Kidney (tissue), 14 donors: ENCODE results near the gene DUSP8. TPM values are rescaled to one million over a fixed set of nuclear protein-coding genes. Genes with fewer than 3 reads are reported as not detected.

Experiments
- DNase-seq, 5 donors: peaks; one replicate each; pipeline ENCODE4 v3.0.0-alpha.2; 2013 to 2020
- FAIRE-seq: peaks from 2 replicates; lab custom pipeline; 2012; peaks lifted over from hg19 to GRCh38; lab: Jason Lieb, UNC
- H3K27ac ChIP-seq, 2 donors: one replicate each; pipeline ENCODE4 v1.7.0; 2013; ENCODE audit warnings: low read depth in 2 of 2, low read length in 2 of 2, inconsistent platforms in 1 of 2
- H3K27me3 ChIP-seq: one replicate; pipeline ENCODE4 v1.7.1; 2013; ENCODE audit warnings: low read length, inconsistent platforms; ENCODE audit not compliant: control insufficient read depth, insufficient read depth
- H3K36me3 ChIP-seq, 3 donors: one replicate each; pipeline versions ENCODE4 v1.7.0 to v1.7.1; 2013; ENCODE audit warnings: low read length in 3 of 3, control low read depth in 1 of 3, inconsistent platforms in 1 of 3; ENCODE audit not compliant: insufficient read depth in 3 of 3, control insufficient read depth in 2 of 3
- H3K4me1 ChIP-seq, 3 donors: one replicate each; pipeline versions ENCODE4 v1.7.0 to v1.7.1; 2013; ENCODE audit warnings: low read length in 3 of 3, inconsistent platforms in 1 of 3, low read depth in 1 of 3; ENCODE audit not compliant: control insufficient read depth in 2 of 3, insufficient read depth in 2 of 3
- H3K4me3 ChIP-seq, 3 donors: one replicate each; pipeline versions ENCODE4 v1.7.0 to v1.8.1; 2013; ENCODE audit warnings: low read length in 3 of 3, control low read depth in 1 of 3, inconsistent platforms in 1 of 3
- H3K9ac ChIP-seq, 3 donors: one replicate each; pipeline versions ENCODE4 v1.7.0 to v1.7.1; 2013; ENCODE audit warnings: low read length in 3 of 3, control low read depth in 1 of 3, inconsistent platforms in 1 of 3
- H3K9me3 ChIP-seq, 3 donors: one replicate each; pipeline versions ENCODE4 v1.7.0 to v1.7.1; 2013; ENCODE audit warnings: low read length in 3 of 3, control low read depth in 1 of 3, inconsistent platforms in 1 of 3; ENCODE audit not compliant: control insufficient read depth in 2 of 3, insufficient read depth in 1 of 3
- intact Hi-C: fragments of 100-400 bp; cut with DNase I; formaldehyde crosslinking; loops from one replicate; pipeline ENCODE4 v1.11.1; 2022
- polyA plus RNA-seq: library from polyadenylated mRNA; stranded (reverse); fragments of 350-450 nt; fragmentation: Illumina TruSeq; extraction: RNeasy Lipid Tissue Mini Kit (QIAGEN cat#74804); gene quantifications from one replicate; pipeline ENCODE4 v1.2.3, GENCODE V29; 2014; ENCODE audit warnings: low read depth, low replicate concordance; ENCODE audit not compliant: insufficient read depth
- total RNA-seq: library from RNA; stranded (reverse); fragmentation: NEBNext Ultra II Directional; extraction: Animal tissue kit (Norgen Biotek cat#: 25700); gene quantifications from one replicate; pipeline ENCODE4 v1.2.1, GENCODE V29; 2021
- TF ChIP-seq, protein P1 (sequence below): IDR thresholded peaks from 3 replicates; pipeline ENCODE4 v1.5.1; 2012; ENCODE audit warnings: mild to moderate bottlenecking, moderate library complexity, borderline replicate concordance; ENCODE audit not compliant: insufficient read depth; ENCODE audit errors: extremely low read depth
- donor health status: control.
- donor health status: control.
- donor health status: control.
- donor health status: control.
- donor health status: control.
- donor health status: DM: yes; HTN: yes; CAD: no.
- donor health status: Normal renal cell carcinoma (clear cell type).

DUSP8 gene
- total and polyA plus RNA-seq, 2 donors from 2014 or later, result 1.9 to 9.1 TPM

DNA sequence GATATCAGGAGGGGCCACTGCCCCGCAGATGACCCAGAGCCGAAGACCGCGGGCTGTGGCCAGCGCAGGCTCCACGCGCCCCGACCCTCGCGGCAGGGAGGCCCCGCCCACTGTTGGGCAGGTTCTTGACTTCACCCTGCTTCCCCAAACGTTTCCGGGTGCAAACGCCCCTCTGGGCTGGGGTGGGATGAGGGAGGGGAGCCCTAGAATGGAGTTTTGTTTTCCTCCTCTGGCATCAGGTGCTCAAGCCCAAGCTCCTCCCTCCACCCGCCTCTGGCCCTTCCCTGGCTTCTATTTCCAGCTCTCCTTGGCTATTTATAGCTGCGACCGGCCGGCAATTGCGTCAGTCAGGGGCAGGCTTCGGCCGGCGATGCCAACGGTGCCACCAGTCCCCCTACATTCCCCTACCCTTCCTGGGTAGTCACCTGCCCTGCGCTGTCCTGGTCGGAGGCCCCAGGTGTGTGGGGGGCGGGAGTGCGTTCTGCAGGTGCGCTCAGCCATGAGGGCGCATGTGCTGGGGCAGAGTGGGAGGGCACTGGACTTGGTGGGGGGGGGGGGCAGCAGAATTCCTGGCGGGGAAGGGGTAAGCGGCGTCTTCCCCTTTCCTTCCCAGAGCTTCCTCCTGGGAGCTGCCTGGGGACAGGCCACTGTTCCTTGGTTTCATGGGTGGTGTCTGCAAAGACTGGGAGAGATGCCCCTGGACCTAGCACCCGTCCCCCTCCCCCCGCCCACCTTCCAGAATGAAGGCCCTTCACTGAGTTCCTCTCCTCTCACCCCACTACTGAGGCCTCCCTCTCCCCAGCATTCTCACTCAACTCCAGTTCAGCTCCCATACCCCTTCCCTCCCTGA lies 23.6 kb downstream of the DUSP8 start:
- Histone ChIP-seq H3K9ac (peak overlapping the region in 1 of 3 donors; percentile 58), H3K27ac (peak overlapping the region; percentile 83 to 93), H3K27me3 (peaks cover 14% of the 10 kb centered on the region), H3K9me3 (no peaks in the 10 kb centered on the region), H3K4me1 (peaks cover 0 to 7% (median 0%) of the 10 kb centered on the region in 3 donors), H3K36me3 (no peaks in the 10 kb centered on the region), H3K4me3 (peak overlapping the region in 1 of 3 donors; percentile 12)
- peak; percentile 86 to 94 (median 90) for DNase-seq
- intact Hi-C loops, result no loop called here
- TF ChIP-seq, protein P1, sequence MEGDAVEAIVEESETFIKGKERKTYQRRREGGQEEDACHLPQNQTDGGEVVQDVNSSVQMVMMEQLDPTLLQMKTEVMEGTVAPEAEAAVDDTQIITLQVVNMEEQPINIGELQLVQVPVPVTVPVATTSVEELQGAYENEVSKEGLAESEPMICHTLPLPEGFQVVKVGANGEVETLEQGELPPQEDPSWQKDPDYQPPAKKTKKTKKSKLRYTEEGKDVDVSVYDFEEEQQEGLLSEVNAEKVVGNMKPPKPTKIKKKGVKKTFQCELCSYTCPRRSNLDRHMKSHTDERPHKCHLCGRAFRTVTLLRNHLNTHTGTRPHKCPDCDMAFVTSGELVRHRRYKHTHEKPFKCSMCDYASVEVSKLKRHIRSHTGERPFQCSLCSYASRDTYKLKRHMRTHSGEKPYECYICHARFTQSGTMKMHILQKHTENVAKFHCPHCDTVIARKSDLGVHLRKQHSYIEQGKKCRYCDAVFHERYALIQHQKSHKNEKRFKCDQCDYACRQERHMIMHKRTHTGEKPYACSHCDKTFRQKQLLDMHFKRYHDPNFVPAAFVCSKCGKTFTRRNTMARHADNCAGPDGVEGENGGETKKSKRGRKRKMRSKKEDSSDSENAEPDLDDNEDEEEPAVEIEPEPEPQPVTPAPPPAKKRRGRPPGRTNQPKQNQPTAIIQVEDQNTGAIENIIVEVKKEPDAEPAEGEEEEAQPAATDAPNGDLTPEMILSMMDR, result no peak
- peak; percentile 17 for FAIRE-seq

DNA sequence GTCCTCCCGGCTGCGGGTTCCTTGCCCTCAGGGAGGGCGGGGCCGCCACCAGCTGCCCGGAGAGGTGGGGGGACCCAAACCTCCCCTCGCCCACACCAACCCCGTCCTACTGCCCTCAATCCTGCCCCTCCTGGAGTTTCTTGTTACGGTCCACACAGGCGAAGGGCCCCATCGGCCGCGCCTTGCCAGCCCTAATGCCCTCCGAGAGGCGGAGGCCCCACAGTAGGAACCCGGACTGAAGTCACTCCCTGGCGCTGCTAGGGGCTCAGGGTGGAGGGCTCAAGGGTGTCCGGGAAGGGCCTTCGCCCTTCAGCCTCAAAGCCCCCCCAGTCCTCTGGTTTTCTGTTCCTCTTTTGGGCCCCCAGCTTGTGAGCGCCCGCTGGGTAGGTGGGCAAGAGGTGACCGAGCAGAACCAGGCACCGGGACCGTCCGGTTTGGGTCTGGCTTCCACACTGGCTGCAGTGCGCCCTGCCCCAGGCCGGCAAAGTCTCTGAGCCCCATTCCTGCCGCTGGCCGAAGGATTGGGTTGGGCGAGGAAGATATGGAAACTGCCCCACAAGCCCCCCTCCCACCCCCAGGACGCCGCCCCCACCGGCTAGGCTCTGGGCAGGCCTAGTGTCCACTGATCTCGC lies 24.5 kb downstream of the DUSP8 start:
- Histone ChIP-seq H3K9ac (peak overlapping the region in 1 of 3 donors; percentile 58), H3K9me3 (no peaks in the 10 kb centered on the region), H3K4me3 (no peak overlapping the region), H3K27me3 (peaks cover 14% of the 10 kb centered on the region), H3K27ac (peak overlapping the region; percentile 83 to 87), H3K4me1 (peaks cover 0 to 7% (median 0%) of the 10 kb centered on the region in 3 donors), H3K36me3 (no peaks in the 10 kb centered on the region)
- DNase-seq (no peak), FAIRE-seq (no peak)
- TF ChIP-seq, protein P1, result no peak
- intact Hi-C loops, result no loop called here

DNA sequence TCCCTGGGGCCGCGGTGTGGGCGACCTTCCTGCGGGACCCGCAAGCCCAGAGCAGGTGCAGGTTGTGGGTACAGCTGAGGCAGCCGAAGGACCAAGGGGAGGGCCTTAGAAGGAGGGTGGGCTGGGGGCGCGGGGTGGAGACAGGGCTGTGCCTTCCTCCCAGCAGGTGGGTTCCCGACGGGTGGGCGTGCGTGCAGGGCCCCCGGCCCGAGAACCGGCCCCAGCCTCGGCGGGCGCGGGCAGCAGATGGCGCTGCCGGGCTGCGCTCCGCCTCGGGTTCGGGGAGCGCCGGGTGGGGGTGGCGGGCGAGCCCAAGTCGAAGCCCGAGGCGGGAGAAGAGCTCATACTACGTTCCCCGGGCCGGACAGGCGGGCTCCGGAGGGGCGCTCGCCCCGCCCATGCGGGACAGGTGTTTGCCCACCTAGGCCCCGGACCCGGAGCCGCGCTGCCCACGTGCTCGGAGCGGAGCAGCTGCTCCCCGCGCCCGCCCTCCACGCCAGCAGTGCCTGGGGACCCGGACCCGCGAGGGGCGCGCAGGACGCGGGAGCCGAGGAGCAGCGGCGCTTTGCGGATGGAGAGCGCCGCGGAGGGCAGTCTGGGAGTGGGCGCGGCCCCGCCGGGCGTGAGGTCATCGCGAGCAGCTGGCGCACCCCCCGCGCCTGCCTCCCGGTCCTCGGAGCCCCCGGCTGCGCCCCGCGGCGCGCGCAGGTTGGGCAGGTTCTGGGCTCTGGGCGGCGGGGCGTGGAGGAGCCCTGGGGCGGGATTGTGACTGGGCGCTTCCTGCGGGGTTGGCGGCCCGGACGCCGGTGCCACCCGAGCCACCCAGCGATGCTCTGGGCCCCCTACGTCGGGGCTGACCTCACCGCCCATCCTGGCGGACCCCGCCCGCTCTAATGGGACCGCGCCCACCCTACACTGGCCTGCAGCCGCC lies 25.3 kb downstream of the DUSP8 start:
- intact Hi-C loops, result no loop called here
- H3K4me3 ChIP-seq, result no peak overlapping the region
- TF ChIP-seq, protein P1, result peak; percentile 75
- FAIRE-seq, result no peak
- DNase-seq, result peak; percentile 52 to 87 (median 78)
- H3K27ac ChIP-seq, result peak overlapping the region; percentile 83 to 87
- no peak overlapping the region for H3K9ac ChIP-seq
- peaks cover 0 to 7% (median 0%) of the 10 kb centered on the region in 3 donors for H3K4me1 ChIP-seq
- H3K9me3 ChIP-seq, result no peaks in the 10 kb centered on the region
- no peaks in the 10 kb centered on the region for H3K36me3 ChIP-seq
- H3K27me3 ChIP-seq, result peaks cover 14% of the 10 kb centered on the region
